ENCODE measurements around the gene CUTC. TPM values are rescaled to one million over a fixed set of nuclear protein-coding genes. Genes with fewer than 3 reads are reported as not detected.

CUTC gene
- total RNA-seq, 2 donors from 2014 or later: 8.6 to 14.8 TPM

- DNase-seq: no peak
- Histone ChIP-seq H3K36me3 (replicated peaks in 1 of 2; ENCODE audit: insufficient read depth in 1 of 2, low read depth in 2 of 2) (peaks cover 0 to 24% of the 10 kb centered on the region in 2 donors), H3K4me3 (no peak overlapping the region), H3K27ac (no peak overlapping the region), H3K4me1 (peaks cover 10% of the 10 kb centered on the region), H3K9me3 (no peaks in the 10 kb centered on the region), H3K27me3 (no peaks in the 10 kb centered on the region)
- no peak for ATAC-seq
- 87 to 90% methylated on average over 3 of the region's 3 CpGs for WGBS, 2 donors
- intact Hi-C loops (cut with DNase I): no loop called here
- TF ChIP-seq POLR2A (IDR thresholded peaks at IDR 0.05): no peak
- no peak for TF ChIP-seq CTCF (IDR thresholded peaks at IDR 0.05)
Observed at GRCh38 chr10:99693933-99694583, 38.0 kb upstream of the CUTC start.

- Histone ChIP-seq H3K27ac (no peak overlapping the region), H3K36me3 (replicated peaks in 1 of 2; ENCODE audit: insufficient read depth in 1 of 2, low read depth in 2 of 2) (peaks cover 0 to 27% of the 10 kb centered on the region in 2 donors), H3K4me1 (peaks cover 12% of the 10 kb centered on the region), H3K27me3 (no peaks in the 10 kb centered on the region), H3K4me3 (no peak overlapping the region), H3K9me3 (no peaks in the 10 kb centered on the region)
- ATAC-seq (no peak), DNase-seq (no peak)
- TF ChIP-seq POLR2A (IDR thresholded peaks at IDR 0.05) (no peak), CTCF (IDR thresholded peaks at IDR 0.05) (no peak)
- 87 to 89% methylated on average over 6 of the region's 6 CpGs for WGBS, 2 donors
- intact Hi-C loops (cut with DNase I): no loop called here
Observed at GRCh38 chr10:99695761-99696160, 36.3 kb upstream of the CUTC start.

GRCh38 chr10:99698504-99699080 lies 33.4 kb upstream of the CUTC start:
- peaks cover 12% of the 10 kb centered on the region for H3K4me1 ChIP-seq
- no peaks in the 10 kb centered on the region for H3K27me3 ChIP-seq
- H3K4me3 ChIP-seq: no peak overlapping the region
- peaks cover 0 to 20% of the 10 kb centered on the region in 2 donors for H3K36me3 ChIP-seq (replicated peaks in 1 of 2; ENCODE audit: insufficient read depth in 1 of 2, low read depth in 2 of 2)
- intact Hi-C loops (cut with DNase I): no loop called here
- ATAC-seq: peak; percentile 86
- no peaks in the 10 kb centered on the region for H3K9me3 ChIP-seq
- DNase-seq: peak; percentile 36 to 63 (median 58)
- TF ChIP-seq POLR2A (IDR thresholded peaks at IDR 0.05) (no peak), CTCF (IDR thresholded peaks at IDR 0.05) (peak in 4 of 7 experiments; percentile 15 to 37 (median 17))
- H3K27ac ChIP-seq: peak overlapping the region in 3 of 4 donors; percentile 15 to 20 (median 19)
- WGBS, 2 donors: 48 to 66% methylated on average over 8 of the region's 8 CpGs

GRCh38 chr10:99700649-99701048 lies 31.4 kb upstream of the CUTC start:
- H3K36me3 ChIP-seq (replicated peaks in 1 of 2; ENCODE audit: insufficient read depth in 1 of 2, low read depth in 2 of 2): peaks cover 8 to 26% of the 10 kb centered on the region in 2 donors

More at GRCh38 chr10:99700649-99701048, 31.4 kb upstream of the CUTC start:
- H3K27me3 ChIP-seq: no peaks in the 10 kb centered on the region
- TF ChIP-seq POLR2A (IDR thresholded peaks at IDR 0.05): no peak
- TF ChIP-seq CTCF (IDR thresholded peaks at IDR 0.05): no peak
- 86 to 94% methylated on average over 4 of the region's 4 CpGs for WGBS, 2 donors
- H3K9me3 ChIP-seq: no peaks in the 10 kb centered on the region
- no peak for DNase-seq
- H3K27ac ChIP-seq: no peak overlapping the region
- H3K4me3 ChIP-seq: no peak overlapping the region
- intact Hi-C loops (cut with DNase I): no loop called here
- H3K4me1 ChIP-seq: peaks cover 12% of the 10 kb centered on the region
- ATAC-seq: no peak
